ENCODE results near the gene APBA2.

Gene APBA2

DNA sequence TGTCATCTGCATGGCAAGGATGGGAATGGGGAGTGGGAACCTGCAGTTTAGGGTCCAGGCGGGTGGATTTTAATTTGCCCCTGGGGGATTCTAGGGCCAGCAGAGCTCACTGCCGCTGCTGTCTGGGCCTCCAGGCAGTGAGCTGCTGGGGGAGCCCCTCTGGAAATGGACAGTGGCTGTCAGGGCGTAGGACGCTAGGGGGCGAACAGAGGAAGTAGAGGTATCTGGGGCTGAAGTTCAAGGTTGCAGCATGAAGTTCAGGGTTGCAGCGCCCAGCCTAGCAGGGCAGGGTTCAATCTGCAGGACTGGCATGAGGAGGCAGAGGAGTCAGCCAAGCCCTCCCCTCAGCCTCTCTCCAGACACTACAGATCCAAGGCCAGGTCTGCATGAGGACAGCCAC, 49.5 kb downstream of the APBA2 start:
- peak in 1 of 2 donors; percentile 29 for DNase-seq (ENCODE audit: low read depth in 2 of 2)

DNA sequence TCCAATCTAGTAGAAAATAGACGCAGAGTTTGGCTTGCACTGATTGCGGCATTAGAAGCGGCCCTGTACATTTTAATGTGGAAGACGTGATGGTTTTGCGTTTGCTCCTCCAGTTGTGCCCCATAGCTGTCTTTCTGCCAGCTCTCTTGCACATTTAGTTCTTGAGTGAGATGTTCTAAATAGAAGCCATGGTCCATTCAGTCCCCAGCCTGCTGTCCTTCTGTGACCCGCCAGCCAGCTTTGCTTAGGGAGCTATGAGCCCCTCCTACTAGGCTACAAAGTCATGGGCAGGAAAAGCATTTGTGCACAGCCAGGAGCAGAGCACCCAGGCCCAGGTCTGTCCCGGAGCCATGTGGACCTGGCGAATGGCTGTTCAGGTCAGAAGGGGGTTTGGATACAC, 50.3 kb downstream of the APBA2 start:
- DNase-seq (ENCODE audit: low read depth in 2 of 2): no peak

DNA sequence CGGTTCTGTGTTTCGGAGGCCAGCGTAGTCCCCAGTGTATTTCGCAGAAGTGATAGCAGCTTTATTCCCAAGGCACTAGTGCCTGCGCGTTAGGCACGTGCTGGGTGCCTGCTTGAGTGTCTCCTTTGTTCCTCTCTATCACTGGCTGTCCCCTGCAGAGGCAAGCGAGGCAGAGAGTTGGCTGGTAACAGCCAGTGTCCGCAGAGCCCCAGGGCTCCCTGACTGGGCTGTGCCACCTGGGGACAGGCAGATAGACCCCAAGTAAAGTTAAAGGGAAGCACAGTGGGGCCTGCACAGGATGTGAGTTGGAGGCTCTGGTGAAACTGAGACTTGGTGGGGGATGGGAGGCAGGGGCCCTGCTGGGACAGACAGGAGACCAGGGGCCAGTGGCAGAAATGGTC, 50.7 kb downstream of the APBA2 start:
- DNase-seq (ENCODE audit: low read depth in 2 of 2): no peak

DNA sequence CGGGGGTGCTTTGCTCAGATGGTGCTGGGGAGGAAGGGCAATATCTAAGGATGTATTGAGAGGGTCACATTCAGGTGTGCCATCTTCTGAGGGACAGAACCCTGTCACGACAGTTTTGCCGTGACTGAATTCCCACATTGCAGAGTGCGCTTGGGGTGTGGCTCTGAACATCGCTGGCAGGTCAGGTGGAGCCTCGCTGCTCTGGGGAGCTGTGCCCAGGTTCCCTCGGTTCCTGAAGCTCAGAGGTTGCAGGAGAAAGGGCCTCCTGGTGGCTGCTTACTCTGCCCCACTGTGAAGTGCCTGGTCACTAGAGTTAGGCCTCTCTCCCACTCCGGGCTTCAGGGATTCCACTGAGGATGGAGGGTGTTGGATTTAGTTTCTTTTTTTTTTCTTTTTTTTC, 51.5 kb downstream of the APBA2 start:
- no peak for DNase-seq (ENCODE audit: low read depth in 2 of 2)

GRCh38 chr15:28942046-28942445, 56.3 kb downstream of the APBA2 start:
- DNase-seq (ENCODE audit: low read depth in 2 of 2): peak in 1 of 2 donors; percentile 25

DNA sequence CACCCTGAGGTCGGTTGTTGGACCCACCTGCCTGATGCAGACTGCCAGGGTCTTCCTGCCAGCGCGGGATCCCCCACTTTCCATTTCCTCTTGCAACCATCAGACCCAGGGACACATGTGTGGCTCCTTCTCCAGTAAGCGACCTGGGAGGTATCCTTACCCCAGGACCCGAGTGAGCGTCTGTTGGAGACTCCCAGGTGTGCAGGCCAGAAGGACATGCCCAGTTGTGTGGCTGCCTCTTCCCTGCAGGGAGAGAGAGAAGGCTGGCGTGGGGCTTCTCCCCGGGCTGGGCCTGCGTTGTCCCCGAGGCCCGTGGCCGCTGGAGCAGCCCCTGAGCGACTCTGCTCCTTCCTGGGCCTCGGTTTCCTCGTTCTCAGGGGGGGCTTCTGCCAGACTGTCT, 56.8 kb downstream of the APBA2 start:
- no peak for DNase-seq (ENCODE audit: low read depth in 2 of 2)

GRCh38 chr15:28943146-28943545, 57.4 kb downstream of the APBA2 start:
- DNase-seq (ENCODE audit: low read depth in 2 of 2): no peak

GRCh38 chr15:28943611-28944230, 57.9 kb downstream of the APBA2 start:
- no peak for DNase-seq (ENCODE audit: low read depth in 2 of 2)

- DNase-seq (ENCODE audit: low read depth in 2 of 2): no peak
Observed at GRCh38 chr15:28944286-28944685, 58.5 kb downstream of the APBA2 start.

- DNase-seq (ENCODE audit: low read depth in 2 of 2): no peak
Observed at GRCh38 chr15:28944696-28945300, 59.0 kb downstream of the APBA2 start.

DNA sequence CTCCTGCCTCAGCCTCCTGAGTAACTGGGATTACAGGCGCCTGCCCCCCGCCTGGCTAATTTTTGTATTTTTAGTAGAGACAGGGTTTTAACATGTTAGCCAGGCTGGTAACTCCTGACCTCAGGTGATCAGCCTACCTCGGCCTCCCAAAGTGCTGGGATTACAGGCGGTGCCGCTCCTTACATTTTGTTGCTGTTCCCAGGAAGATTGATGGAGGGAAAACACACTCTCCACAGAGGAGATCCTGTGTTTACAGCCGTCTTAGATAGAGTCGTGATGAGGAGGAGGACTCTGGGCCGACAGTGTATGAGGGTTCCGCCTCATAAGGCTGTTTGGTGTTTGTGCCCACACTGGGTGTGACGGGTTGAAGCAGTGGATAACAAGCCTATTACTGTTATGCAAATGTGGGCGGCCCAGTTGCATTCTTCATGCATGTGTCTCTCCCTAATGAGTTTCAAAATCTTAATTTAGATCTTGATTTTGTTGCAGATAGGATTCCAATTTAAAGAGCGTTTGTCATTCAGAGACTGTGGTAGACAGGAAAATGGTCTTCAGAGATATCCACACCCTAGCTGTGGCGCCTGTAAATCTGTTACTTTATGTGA, 60.0 kb downstream of the APBA2 start:
- no peak for DNase-seq (ENCODE audit: low read depth in 2 of 2)

DNA sequence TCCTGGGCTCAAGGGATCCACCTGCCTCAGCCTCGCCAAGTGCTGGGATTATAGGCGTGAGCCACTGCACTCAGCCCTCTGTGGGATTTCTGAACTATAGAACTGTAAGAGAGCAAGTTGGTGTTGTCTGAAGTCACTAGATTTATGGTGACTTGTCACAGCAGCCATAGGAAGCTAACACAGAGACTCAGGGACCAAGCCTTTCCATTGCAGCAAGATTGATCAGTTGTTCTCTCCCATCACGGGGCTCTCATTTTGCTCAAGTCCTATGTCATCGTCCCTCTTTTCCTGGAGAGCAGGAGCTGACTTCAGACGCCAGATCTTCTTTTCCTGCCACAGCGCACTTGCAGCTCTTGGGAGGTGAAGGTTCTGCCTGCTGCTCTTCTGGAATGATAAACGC, 61.0 kb downstream of the APBA2 start:
- DNase-seq (ENCODE audit: low read depth in 2 of 2): no peak

GRCh38 chr15:28947221-28947674, 61.5 kb downstream of the APBA2 start:
- no peak for DNase-seq (ENCODE audit: low read depth in 2 of 2)

GRCh38 chr15:28948036-28948435, 62.3 kb downstream of the APBA2 start:
- DNase-seq (ENCODE audit: low read depth in 2 of 2): no peak

GRCh38 chr15:28950916-28951315, 65.1 kb downstream of the APBA2 start:
- no peak for DNase-seq (ENCODE audit: low read depth in 2 of 2)

DNA sequence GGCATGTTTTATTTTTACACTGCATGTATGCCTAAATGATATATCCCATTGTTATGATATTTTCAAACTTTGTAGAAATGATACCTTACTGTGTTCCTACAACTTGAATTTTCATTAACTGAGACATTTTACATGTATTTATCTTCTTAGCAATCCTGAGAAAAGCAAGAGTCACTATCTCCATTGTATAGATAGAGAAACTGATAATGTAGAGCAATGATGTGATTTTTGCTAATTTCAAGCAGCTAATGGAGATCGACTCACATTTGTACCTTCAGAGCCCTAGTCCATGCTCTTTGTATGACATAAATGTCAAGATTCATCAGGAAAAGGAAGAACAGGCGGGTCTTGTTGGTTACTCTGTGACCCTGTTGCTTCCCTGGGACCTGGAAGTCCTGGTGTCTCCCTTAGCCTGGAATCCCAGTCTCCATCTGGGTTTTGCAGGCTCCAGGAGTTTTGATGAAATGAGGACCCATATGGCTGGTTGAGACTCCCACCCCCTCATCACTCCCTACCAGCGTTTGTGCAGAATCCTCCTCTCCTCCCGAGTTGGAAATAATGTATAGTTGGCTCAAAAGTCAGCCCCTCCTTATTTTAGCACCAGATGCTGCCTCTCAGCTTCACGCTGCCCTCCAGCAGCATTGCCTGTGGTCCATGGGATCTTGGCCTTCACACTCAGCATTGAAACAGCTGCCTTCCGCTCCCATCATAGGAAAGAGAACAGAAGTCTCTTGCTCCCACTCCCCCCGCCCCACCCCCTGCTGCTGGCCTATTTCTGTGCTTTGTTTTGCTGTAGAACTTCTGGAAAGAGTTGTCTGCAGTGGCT, 67.1 kb downstream of the APBA2 start:
- DNase-seq (ENCODE audit: low read depth in 2 of 2): no peak

GRCh38 chr15:28953573-28954195, 67.9 kb downstream of the APBA2 start:
- no peak for DNase-seq (ENCODE audit: low read depth in 2 of 2)

- no peak for DNase-seq (ENCODE audit: low read depth in 2 of 2)
Observed at GRCh38 chr15:28954466-28955159, 68.8 kb downstream of the APBA2 start.

DNA sequence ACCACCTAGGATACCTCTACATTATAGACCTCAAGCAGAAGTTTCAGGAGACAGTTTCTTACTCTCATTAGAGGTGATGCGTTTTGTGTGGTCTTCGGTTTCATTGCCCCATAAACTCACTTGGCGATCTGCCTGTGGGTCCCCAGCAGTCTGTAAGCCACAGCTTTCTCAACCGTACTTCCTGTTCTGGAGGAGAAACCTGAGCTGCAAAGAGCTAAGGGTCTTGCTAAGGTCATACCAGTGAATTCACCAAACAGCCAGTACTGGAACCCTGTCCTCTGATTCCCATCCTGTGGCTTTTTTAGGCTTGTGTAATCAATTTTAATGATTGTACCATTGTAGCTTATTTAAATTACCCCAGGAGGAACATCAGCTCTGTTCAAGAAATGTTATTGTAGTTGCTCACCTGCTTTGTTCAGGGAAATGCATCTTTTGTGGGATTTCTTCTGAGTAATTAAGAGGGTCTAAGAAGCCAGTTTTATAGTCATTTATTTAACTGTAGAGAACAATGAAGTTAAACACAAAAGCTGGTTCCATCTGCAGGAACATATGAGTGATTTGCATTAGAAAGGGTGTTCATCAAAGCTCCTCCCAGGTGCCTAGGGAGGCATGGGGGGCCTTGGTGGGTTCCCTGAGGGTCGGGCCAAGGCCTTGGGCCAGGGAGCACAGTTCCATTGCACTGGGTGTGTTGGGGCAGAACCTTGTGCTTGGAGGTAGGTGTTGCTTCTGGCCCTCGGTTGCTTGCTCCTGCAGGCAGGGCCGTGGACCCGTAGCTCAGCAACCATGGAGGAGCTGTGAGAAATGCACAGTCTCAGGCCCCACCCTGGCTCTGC, 69.6 kb downstream of the APBA2 start:
- DNase-seq (ENCODE audit: low read depth in 2 of 2): no peak

- DNase-seq (ENCODE audit: low read depth in 2 of 2): no peak
Observed at GRCh38 chr15:28955993-28956421, 70.2 kb downstream of the APBA2 start.

Measured in stimulated activated CD4-positive, alpha-beta T cell treated with anti-CD3 and anti-CD28 coated beads, Interleukin-1b, Interleukin-23, amount 100 ng/mL, for 4 hours (primary cell).